NCI-H526 treated with DMSO at 0.1 percent for 48 hours (cell line): Measurements from ENCODE around the gene CFTR.
"Not testable (repeated sequence)": the region's sequence is repeated elsewhere in the genome, so short reads cannot be mapped to it uniquely, and the experiment has no call there.

Experiments used
- DNase-seq: peaks from one replicate; lab custom pipeline; 2025; lab: John Stamatoyannopoulos, UW

The CFTR gene

GRCh38 chr7:117495308-117495707, 15.5 kb downstream of the CFTR start:
- DNase-seq: no peak

- DNase-seq: no peak
Observed at GRCh38 chr7:117502331-117502730, 22.5 kb downstream of the CFTR start.

GRCh38 chr7:117505238-117505637, 25.4 kb downstream of the CFTR start:
- DNase-seq: no peak

GRCh38 chr7:117508676-117509075, 28.9 kb downstream of the CFTR start:
- no peak for DNase-seq

- DNase-seq: not testable (repeated sequence)
Observed at GRCh38 chr7:117517194-117517593, 37.4 kb downstream of the CFTR start.

- no peak for DNase-seq
Observed at GRCh38 chr7:117530390-117530789, 50.6 kb downstream of the CFTR start.

- no peak for DNase-seq
Observed at GRCh38 chr7:117531595-117532244, 51.9 kb downstream of the CFTR start.

GRCh38 chr7:117538053-117538452, 58.2 kb downstream of the CFTR start:
- no peak for DNase-seq

GRCh38 chr7:117544061-117544460, 64.2 kb downstream of the CFTR start:
- no peak for DNase-seq

- no peak for DNase-seq
Observed at GRCh38 chr7:117548035-117548434, 68.2 kb downstream of the CFTR start.

GRCh38 chr7:117550625-117551024, 70.8 kb downstream of the CFTR start:
- no peak for DNase-seq

GRCh38 chr7:117552660-117553059, 72.8 kb downstream of the CFTR start:
- DNase-seq: no peak

- DNase-seq: no peak
Observed at GRCh38 chr7:117555260-117555659, 75.4 kb downstream of the CFTR start.

GRCh38 chr7:117559391-117559790, 79.6 kb downstream of the CFTR start:
- no peak for DNase-seq

- no peak for DNase-seq
Observed at GRCh38 chr7:117560030-117560429, 80.2 kb downstream of the CFTR start.

- no peak for DNase-seq
Observed at GRCh38 chr7:117562759-117563158, 82.9 kb downstream of the CFTR start.

GRCh38 chr7:117564080-117564479, 84.3 kb downstream of the CFTR start:
- DNase-seq: no peak

- DNase-seq: no peak
Observed at GRCh38 chr7:117564627-117565026, 84.8 kb downstream of the CFTR start.

- no peak for DNase-seq
Observed at GRCh38 chr7:117565226-117565625, 85.4 kb downstream of the CFTR start.

GRCh38 chr7:117567781-117568180, 88.0 kb downstream of the CFTR start:
- no peak for DNase-seq

- no peak for DNase-seq
Observed at GRCh38 chr7:117572856-117573620, 93.2 kb downstream of the CFTR start.

- DNase-seq: no peak
Observed at GRCh38 chr7:117581424-117581823, 101.6 kb downstream of the CFTR start.

GRCh38 chr7:117582219-117582704, 102.4 kb downstream of the CFTR start:
- no peak for DNase-seq

- DNase-seq: no peak
Observed at GRCh38 chr7:117587931-117588330, 108.1 kb downstream of the CFTR start.
